HepG2 (cell line): ENCODE data around the gene PLIN4. TPM values are rescaled to one million over a fixed set of nuclear protein-coding genes. Genes with fewer than 3 reads are reported as not detected.

Experiments used
- ERF ChIP-seq: IDR thresholded peaks from 2 replicates; pipeline ENCODE4 v1.6.1; 2018; ENCODE audit warnings: missing biosample characterization, missing genetic modification reagents
- FOXJ3 ChIP-seq: sonication (generic); formaldehyde crosslinking; IDR thresholded peaks from 2 replicates; pipeline ENCODE4 v1.4.0; 2020; ENCODE audit warnings: missing genetic modification reagents, mild to moderate bottlenecking, borderline replicate concordance
- HNF4A ChIP-seq: sonication (generic); formaldehyde crosslinking; IDR thresholded peaks from 2 replicates; pipeline ENCODE4 v1.4.0; 2020; ENCODE audit warnings: missing genetic modification reagents
- HNF4G ChIP-seq, 2 experiments: sonication (generic) in 1 of 2; formaldehyde crosslinking in 1 of 2; IDR thresholded peaks; 2 replicates each; pipeline versions ENCODE4 v1.4.0 to v1.6.1; 2011 to 2020; ENCODE audit warnings: borderline replicate concordance in 2 of 2, low read depth in 2 of 2, mild to moderate bottlenecking in 2 of 2, low read length in 1 of 2, missing genetic modification reagents in 1 of 2, moderate library complexity in 1 of 2
- MIXL1 ChIP-seq: IDR thresholded peaks from 2 replicates; pipeline ENCODE4 v1.6.1; 2016
- NPAS2 ChIP-seq: sonication (generic); formaldehyde crosslinking; IDR thresholded peaks from 2 replicates; pipeline ENCODE4 v1.8.0; 2022; ENCODE audit warnings: mild to moderate bottlenecking, missing genetic modification reagents, borderline replicate concordance
- NR2F6 ChIP-seq, 2 experiments: IDR thresholded peaks; 2 replicates each; pipeline ENCODE4 v1.6.1; 2016; ENCODE audit warnings: antibody characterized with exemption in 1 of 2, mild to moderate bottlenecking in 1 of 2
- PITX1 ChIP-seq: sonication (generic); formaldehyde crosslinking; IDR thresholded peaks from 2 replicates; pipeline ENCODE4 v1.5.1; 2020; ENCODE audit warnings: mild to moderate bottlenecking, missing genetic modification reagents
- RBM39 ChIP-seq: fragments of 200-400 bp; formaldehyde crosslinking; IDR thresholded peaks from one replicate; pipeline ENCODE4 v1.6.1; 2018; ENCODE audit warnings: antibody characterized with exemption, mild to moderate bottlenecking, low read depth, low read length; ENCODE audit not compliant: poor library complexity, severe bottlenecking
- SMAD1 ChIP-seq: sonication (generic); formaldehyde crosslinking; IDR thresholded peaks from 2 replicates; pipeline ENCODE4 v1.4.0; 2020; ENCODE audit warnings: missing genetic modification reagents, low read depth, mild to moderate bottlenecking, borderline replicate concordance
- SNRNP70 ChIP-seq: fragments of 200-400 bp; formaldehyde crosslinking; IDR thresholded peaks from 2 replicates; pipeline ENCODE4 v1.6.1; 2017; ENCODE audit warnings: mild to moderate bottlenecking, low read depth, low read length, moderate library complexity
- SOX6 ChIP-seq, 2 experiments: fragments of 450-650 bp in 1 of 2; sonication (generic) in 1 of 2; formaldehyde crosslinking in 1 of 2; IDR thresholded peaks; 2 replicates each; pipeline versions ENCODE4 v1.4.0 to v1.6.1; 2017 to 2020; ENCODE audit warnings: antibody characterized with exemption in 1 of 2, mild to moderate bottlenecking in 1 of 2, missing genetic modification reagents in 1 of 2
- TEAD3 ChIP-seq: optimal IDR thresholded peaks from 2 replicates; pipeline ENCODE3; 2016; ENCODE audit warnings: borderline replicate concordance
- ZNF124 ChIP-seq: sonication (generic); formaldehyde crosslinking; IDR thresholded peaks from 2 replicates; pipeline ENCODE4 v1.4.0; 2020; ENCODE audit warnings: missing genetic modification reagents
- ZNF296 ChIP-seq: sonication (generic); formaldehyde crosslinking; conservative IDR thresholded peaks from 2 replicates; pipeline ENCODE4 v1.5.0; 2020; ENCODE audit warnings: mild to moderate bottlenecking, missing genetic modification reagents
- ZNF878 ChIP-seq: sonication (generic); formaldehyde crosslinking; IDR thresholded peaks from 2 replicates; pipeline ENCODE4 v1.8.1; 2023; ENCODE audit warnings: mild to moderate bottlenecking, missing genetic modification reagents, moderate library complexity
- ZNF879 ChIP-seq: sonication (generic); formaldehyde crosslinking; IDR thresholded peaks from 2 replicates; pipeline ENCODE4 v1.8.1; 2023; ENCODE audit warnings: missing genetic modification reagents
- polyA plus RNA-seq, 8 experiments: library from polyadenylated mRNA; depleted of rRNA in 3 of 8; stranded (reverse) in 7 of 8; unstranded in 1 of 8; fragments of >200 nt; fragmentation: Illumina TruSeq in 4 of 8; extraction: Trizol in 4 of 8; gene quantifications; 2 replicates each; pipeline versions ENCODE4 v1.2.1 to v1.2.3, GENCODE V29; 2011 to 2016; ENCODE audit warnings: low read depth in 4 of 8, missing spikeins in 1 of 8, mixed read lengths in 1 of 8; ENCODE audit not compliant: insufficient read depth in 1 of 8
- total RNA-seq, 5 experiments: library from RNA; depleted of rRNA; stranded (reverse); fragments of >200 nt; fragmentation: Illumina TruSeq; extraction: Trizol; gene quantifications; 2 replicates each; pipeline ENCODE4 v1.2.3, GENCODE V29; 2016; ENCODE audit warnings: low read depth in 1 of 5
- TF ChIP-seq, protein P1 (sequence below): IDR thresholded peaks from 2 replicates; pipeline ENCODE4 v1.6.1; 2016; ENCODE audit warnings: mild to moderate bottlenecking
- TF ChIP-seq, protein P2 (sequence below), 2 experiments: fragments of 450-650 bp in 1 of 2; sonication (generic) in 1 of 2; formaldehyde crosslinking; IDR thresholded peaks; 2 replicates each; pipeline versions ENCODE4 v1.5.0 to v1.8.0; 2020 to 2022; ENCODE audit warnings: mild to moderate bottlenecking in 1 of 2, missing genetic modification reagents in 1 of 2
- TF ChIP-seq, protein P3 (sequence below): sonication (generic); formaldehyde crosslinking; conservative IDR thresholded peaks from 2 replicates; pipeline ENCODE4 v1.4.0; 2020; ENCODE audit warnings: missing genetic modification reagents
- TF ChIP-seq, protein P4 (sequence below): sonication (generic); formaldehyde crosslinking; IDR thresholded peaks from 2 replicates; pipeline ENCODE4 v1.4.0; 2020; ENCODE audit warnings: low read depth, mild to moderate bottlenecking, missing genetic modification reagents

Gene PLIN4
- total and polyA plus RNA-seq, 2 of the 13 experiments (the other 11 are each of a cell fraction or from before 2014, with no cell fraction given) = 1.1 to 1.3 TPM

DNA sequence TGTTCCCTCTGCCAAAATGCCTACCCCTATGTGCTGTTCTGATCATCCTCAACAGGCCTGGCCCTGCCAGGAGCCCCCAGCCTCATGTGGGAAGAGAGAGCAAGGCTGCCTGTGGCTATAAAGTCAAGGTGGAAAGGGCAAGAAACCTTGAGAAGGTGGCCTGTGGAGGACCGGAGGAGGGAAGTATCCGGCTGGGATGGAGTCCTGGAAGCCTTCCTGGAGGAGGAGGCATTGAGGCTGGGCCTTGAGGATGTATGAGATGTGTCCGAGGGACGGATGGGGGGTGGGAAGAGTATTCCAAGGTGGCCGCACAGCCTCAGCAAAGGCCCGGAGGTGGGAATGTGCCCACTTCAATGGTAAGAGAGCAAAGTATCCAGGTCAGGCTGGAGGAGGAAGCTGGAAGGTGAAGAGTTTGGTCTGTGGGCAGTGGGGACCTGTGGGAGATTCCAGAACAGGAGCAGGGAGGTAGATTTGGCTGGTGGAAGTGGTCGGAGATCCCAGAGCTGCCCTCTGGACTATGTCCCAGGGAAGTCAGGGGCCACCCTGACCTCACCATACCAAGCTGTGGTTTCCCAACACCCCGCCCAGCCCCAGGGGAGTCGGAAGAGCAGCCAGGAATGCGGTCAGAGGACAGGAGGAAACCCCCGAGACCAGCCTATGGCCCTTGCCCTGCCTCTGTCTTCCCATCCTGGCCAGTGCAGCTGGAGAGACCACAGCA lies 3.0 kb upstream of the PLIN4 start (continued):
- TF ChIP-seq, protein P1, sequence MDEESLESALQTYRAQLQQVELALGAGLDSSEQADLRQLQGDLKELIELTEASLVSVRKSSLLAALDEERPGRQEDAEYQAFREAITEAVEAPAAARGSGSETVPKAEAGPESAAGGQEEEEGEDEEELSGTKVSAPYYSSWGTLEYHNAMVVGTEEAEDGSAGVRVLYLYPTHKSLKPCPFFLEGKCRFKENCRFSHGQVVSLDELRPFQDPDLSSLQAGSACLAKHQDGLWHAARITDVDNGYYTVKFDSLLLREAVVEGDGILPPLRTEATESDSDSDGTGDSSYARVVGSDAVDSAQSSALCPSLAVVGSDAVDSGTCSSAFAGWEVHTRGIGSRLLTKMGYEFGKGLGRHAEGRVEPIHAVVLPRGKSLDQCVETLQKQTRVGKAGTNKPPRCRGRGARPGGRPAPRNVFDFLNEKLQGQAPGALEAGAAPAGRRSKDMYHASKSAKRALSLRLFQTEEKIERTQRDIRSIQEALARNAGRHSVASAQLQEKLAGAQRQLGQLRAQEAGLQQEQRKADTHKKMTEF (CRISPR knock-in tag) = peak; percentile 47
- TF ChIP-seq ZNF296 (CRISPR knock-in tag) = no peak
- no peak for TF ChIP-seq ZNF879 (CRISPR knock-in tag)
- TF ChIP-seq HNF4A (CRISPR knock-in tag) = peak; percentile 91
- TF ChIP-seq TEAD3 (CRISPR knock-in tag) = peak; percentile 97
- no peak for TF ChIP-seq SOX6 (IDR thresholded peaks at IDR 0.05)
- 0 out of 2 replicates have a peak, but pooled peaks have one; percentile 22 for TF ChIP-seq SOX6 (CRISPR knock-in tag; IDR thresholded peaks at IDR 0.05)
- no peak for TF ChIP-seq SMAD1 (CRISPR knock-in tag)
- TF ChIP-seq RBM39 = no peak
- peak; percentile 92 for TF ChIP-seq HNF4G (IDR thresholded peaks at IDR 0.05; ENCODE audit: borderline replicate concordance, low read depth, low read length)
- peak; percentile 79; the same call in 1 of the 2 replicates for TF ChIP-seq HNF4G (CRISPR knock-in tag; IDR thresholded peaks at IDR 0.05; ENCODE audit: borderline replicate concordance, low read depth)
- no peak for TF ChIP-seq FOXJ3 (CRISPR knock-in tag)
- peak; percentile 53; the same call in 1 of the 2 replicates for TF ChIP-seq ERF (CRISPR knock-in tag)
- no peak for TF ChIP-seq ZNF124
- TF ChIP-seq SNRNP70 = no peak
- TF ChIP-seq, protein P2, sequence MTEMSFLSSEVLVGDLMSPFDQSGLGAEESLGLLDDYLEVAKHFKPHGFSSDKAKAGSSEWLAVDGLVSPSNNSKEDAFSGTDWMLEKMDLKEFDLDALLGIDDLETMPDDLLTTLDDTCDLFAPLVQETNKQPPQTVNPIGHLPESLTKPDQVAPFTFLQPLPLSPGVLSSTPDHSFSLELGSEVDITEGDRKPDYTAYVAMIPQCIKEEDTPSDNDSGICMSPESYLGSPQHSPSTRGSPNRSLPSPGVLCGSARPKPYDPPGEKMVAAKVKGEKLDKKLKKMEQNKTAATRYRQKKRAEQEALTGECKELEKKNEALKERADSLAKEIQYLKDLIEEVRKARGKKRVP (CRISPR knock-in tag; IDR thresholded peaks at IDR 0.05) = no peak
- no peak for TF ChIP-seq NPAS2 (CRISPR knock-in tag)
- TF ChIP-seq MIXL1 (CRISPR knock-in tag) = no peak
- TF ChIP-seq NR2F6 (IDR thresholded peaks at IDR 0.05) = peak; percentile 91
- peak; percentile 90 for TF ChIP-seq NR2F6 (CRISPR knock-in tag; IDR thresholded peaks at IDR 0.05)
- TF ChIP-seq, protein P3, sequence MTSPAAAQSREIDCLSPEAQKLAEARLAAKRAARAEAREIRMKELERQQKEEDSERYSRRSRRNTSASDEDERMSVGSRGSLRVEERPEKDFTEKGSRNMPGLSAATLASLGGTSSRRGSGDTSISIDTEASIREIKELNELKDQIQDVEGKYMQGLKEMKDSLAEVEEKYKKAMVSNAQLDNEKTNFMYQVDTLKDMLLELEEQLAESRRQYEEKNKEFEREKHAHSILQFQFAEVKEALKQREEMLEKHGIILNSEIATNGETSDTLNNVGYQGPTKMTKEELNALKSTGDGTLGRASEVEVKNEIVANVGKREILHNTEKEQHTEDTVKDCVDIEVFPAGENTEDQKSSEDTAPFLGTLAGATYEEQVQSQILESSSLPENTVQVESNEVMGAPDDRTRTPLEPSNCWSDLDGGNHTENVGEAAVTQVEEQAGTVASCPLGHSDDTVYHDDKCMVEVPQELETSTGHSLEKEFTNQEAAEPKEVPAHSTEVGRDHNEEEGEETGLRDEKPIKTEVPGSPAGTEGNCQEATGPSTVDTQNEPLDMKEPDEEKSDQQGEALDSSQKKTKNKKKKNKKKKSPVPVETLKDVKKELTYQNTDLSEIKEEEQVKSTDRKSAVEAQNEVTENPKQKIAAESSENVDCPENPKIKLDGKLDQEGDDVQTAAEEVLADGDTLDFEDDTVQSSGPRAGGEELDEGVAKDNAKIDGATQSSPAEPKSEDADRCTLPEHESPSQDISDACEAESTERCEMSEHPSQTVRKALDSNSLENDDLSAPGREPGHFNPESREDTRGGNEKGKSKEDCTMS (CRISPR knock-in tag) = no peak
- TF ChIP-seq, protein P4, sequence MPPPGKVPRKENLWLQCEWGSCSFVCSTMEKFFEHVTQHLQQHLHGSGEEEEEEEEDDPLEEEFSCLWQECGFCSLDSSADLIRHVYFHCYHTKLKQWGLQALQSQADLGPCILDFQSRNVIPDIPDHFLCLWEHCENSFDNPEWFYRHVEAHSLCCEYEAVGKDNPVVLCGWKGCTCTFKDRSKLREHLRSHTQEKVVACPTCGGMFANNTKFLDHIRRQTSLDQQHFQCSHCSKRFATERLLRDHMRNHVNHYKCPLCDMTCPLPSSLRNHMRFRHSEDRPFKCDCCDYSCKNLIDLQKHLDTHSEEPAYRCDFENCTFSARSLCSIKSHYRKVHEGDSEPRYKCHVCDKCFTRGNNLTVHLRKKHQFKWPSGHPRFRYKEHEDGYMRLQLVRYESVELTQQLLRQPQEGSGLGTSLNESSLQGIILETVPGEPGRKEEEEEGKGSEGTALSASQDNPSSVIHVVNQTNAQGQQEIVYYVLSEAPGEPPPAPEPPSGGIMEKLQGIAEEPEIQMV (CRISPR knock-in tag) = 0 out of 2 replicates have a peak, but pooled peaks have one; percentile 19
- TF ChIP-seq PITX1 (CRISPR knock-in tag) = peak; percentile 19; the same call in 1 of the 2 replicates
- no peak for TF ChIP-seq ZNF878 (CRISPR knock-in tag)
